HL-60 (cell line): ENCODE results near the gene ELAVL1.

Experiments
- DNase-seq, 2 experiments: peaks; one replicate each; pipeline ENCODE4 v3.0.0-alpha.2; 2010 to 2020; ENCODE audit warnings: low read depth in 1 of 2, low spot score in 1 of 2
- H3K27ac ChIP-seq: fragments of 250-450 bp; sonication (Bioruptor Pico); replicated peaks from 2 replicates; pipeline ENCODE4 v1.5.1; 2020; ENCODE audit warnings: mild to moderate bottlenecking, moderate library complexity
- H3K27me3 ChIP-seq: fragments of 250-450 bp; sonication (Bioruptor Pico); 2 replicates; pipeline ENCODE4 v1.5.1; 2021; ENCODE audit warnings: mild to moderate bottlenecking, moderate library complexity; ENCODE audit not compliant: insufficient read depth, poor library complexity, severe bottlenecking
- H3K4me3 ChIP-seq: replicated peaks from 2 replicates; pipeline ENCODE4 v1.5.1; 2011; ENCODE audit warnings: mild to moderate bottlenecking, control low read depth, low read length; ENCODE audit not compliant: insufficient read depth
- GABPA ChIP-seq: IDR thresholded peaks from 2 replicates; pipeline ENCODE4 v1.6.1; 2012; ENCODE audit warnings: low read depth
- POLR2AphosphoS5 ChIP-seq: IDR thresholded peaks from 2 replicates; pipeline ENCODE4 v1.6.1; 2012; ENCODE audit warnings: low read depth
- SPI1 ChIP-seq: IDR thresholded peaks from 2 replicates; pipeline ENCODE4 v1.6.1; 2012; ENCODE audit warnings: low read depth, mild to moderate bottlenecking, borderline replicate concordance
- TF ChIP-seq, protein P1 (sequence below): IDR thresholded peaks from 2 replicates; pipeline ENCODE4 v1.6.1; 2012; ENCODE audit warnings: low read depth; ENCODE audit not compliant: insufficient replicate concordance
- TF ChIP-seq, protein P2 (sequence below): IDR thresholded peaks from one replicate; pipeline ENCODE4 v1.5.1; 2011; ENCODE audit warnings: low read length, control low read depth, inconsistent platforms; ENCODE audit not compliant: insufficient read depth

ELAVL1 gene

DNA sequence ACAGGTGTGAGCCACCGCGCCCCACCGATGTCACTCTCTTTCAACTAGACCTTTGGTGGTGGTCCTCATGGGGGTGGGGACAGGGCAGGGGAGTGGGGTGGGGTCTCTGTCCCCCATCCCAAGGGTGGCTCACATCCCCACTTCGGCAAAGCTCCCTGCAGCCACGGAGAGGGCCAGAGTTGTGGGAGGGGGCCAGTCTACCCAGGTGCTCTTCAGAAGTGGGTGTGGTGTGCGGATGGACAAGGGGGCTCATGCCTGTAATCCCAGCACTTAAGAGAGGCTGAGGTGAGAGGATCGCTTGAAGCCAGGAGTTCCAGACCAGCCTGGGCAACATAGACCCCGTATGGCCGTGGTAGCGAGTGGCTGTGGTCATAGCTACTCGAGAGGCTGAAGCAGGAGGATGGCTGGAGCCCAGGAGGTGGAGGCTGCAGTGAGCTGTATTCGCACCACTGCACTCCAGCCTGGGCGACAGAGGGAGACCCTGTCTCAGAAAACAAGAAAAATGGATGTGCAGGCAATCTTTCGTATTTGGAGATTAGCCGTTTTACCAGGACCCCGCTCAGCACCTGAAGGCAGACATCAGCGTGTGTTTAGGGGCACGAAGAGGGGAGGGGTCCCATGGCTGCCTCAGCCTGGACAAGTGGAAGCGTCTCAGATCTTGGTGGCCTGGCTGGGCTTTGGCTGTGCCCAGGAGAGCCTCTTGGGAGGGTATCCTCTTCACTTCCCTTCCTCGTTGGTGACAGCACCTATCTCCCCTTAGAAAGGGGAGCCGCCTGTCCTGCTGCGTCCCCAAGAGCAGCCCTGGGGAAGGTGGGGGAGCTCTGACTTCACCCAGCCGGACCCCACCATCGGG lies 90.0 kb downstream of the ELAVL1 start:
- H3K27me3 ChIP-seq = peaks cover 3% of the 10 kb centered on the region
- no peak overlapping the region for H3K27ac ChIP-seq
- H3K4me3 ChIP-seq = peak overlapping the region; percentile 44
- TF ChIP-seq POLR2AphosphoS5 (no peak), SPI1 (no peak), GABPA (no peak)
- TF ChIP-seq, protein P1, sequence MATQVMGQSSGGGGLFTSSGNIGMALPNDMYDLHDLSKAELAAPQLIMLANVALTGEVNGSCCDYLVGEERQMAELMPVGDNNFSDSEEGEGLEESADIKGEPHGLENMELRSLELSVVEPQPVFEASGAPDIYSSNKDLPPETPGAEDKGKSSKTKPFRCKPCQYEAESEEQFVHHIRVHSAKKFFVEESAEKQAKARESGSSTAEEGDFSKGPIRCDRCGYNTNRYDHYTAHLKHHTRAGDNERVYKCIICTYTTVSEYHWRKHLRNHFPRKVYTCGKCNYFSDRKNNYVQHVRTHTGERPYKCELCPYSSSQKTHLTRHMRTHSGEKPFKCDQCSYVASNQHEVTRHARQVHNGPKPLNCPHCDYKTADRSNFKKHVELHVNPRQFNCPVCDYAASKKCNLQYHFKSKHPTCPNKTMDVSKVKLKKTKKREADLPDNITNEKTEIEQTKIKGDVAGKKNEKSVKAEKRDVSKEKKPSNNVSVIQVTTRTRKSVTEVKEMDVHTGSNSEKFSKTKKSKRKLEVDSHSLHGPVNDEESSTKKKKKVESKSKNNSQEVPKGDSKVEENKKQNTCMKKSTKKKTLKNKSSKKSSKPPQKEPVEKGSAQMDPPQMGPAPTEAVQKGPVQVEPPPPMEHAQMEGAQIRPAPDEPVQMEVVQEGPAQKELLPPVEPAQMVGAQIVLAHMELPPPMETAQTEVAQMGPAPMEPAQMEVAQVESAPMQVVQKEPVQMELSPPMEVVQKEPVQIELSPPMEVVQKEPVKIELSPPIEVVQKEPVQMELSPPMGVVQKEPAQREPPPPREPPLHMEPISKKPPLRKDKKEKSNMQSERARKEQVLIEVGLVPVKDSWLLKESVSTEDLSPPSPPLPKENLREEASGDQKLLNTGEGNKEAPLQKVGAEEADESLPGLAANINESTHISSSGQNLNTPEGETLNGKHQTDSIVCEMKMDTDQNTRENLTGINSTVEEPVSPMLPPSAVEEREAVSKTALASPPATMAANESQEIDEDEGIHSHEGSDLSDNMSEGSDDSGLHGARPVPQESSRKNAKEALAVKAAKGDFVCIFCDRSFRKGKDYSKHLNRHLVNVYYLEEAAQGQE = no peak
- TF ChIP-seq, protein P2, sequence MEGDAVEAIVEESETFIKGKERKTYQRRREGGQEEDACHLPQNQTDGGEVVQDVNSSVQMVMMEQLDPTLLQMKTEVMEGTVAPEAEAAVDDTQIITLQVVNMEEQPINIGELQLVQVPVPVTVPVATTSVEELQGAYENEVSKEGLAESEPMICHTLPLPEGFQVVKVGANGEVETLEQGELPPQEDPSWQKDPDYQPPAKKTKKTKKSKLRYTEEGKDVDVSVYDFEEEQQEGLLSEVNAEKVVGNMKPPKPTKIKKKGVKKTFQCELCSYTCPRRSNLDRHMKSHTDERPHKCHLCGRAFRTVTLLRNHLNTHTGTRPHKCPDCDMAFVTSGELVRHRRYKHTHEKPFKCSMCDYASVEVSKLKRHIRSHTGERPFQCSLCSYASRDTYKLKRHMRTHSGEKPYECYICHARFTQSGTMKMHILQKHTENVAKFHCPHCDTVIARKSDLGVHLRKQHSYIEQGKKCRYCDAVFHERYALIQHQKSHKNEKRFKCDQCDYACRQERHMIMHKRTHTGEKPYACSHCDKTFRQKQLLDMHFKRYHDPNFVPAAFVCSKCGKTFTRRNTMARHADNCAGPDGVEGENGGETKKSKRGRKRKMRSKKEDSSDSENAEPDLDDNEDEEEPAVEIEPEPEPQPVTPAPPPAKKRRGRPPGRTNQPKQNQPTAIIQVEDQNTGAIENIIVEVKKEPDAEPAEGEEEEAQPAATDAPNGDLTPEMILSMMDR = no peak
- no peak for DNase-seq

DNA sequence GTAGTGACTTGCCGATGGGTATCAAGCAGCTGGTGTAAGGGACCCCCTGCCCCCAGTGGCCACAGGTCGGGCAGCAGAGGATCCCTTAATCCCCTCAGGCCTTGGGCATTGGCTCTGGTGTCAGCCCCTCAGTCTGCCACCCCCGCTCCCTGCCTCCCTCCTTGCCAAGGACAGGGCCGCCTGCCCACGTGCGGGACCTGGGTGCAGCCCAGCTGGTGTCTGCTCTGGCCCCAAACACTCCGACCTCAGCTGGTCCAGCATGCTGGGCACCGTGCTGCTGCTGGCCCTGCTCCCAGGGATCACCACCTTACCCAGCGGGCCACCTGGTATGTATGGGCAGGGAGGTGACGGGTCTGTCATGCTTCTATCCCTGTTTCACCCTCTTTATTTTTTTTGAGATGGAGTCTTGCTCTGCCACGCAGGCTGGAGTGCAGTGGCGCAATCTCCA lies 90.8 kb downstream of the ELAVL1 start, which contains the start of gene TGFBR3L:
Gene TGFBR3L, plus strand, starts transcription at position 233 of the 448 bp plus-strand sequence.
- DNase-seq = no peak
- Histone ChIP-seq H3K27me3 (peaks cover 3% of the 10 kb centered on the region), H3K27ac (no peak within 1 kb of the TSS), H3K4me3 (no peak within 1 kb of the TSS)
- TF ChIP-seq SPI1 = no peak
- no peak; the same call in 1 of the 2 replicates for TF ChIP-seq POLR2AphosphoS5
- TF ChIP-seq, protein P1 = no peak
- no peak for TF ChIP-seq GABPA
- TF ChIP-seq, protein P2 = no peak

DNA sequence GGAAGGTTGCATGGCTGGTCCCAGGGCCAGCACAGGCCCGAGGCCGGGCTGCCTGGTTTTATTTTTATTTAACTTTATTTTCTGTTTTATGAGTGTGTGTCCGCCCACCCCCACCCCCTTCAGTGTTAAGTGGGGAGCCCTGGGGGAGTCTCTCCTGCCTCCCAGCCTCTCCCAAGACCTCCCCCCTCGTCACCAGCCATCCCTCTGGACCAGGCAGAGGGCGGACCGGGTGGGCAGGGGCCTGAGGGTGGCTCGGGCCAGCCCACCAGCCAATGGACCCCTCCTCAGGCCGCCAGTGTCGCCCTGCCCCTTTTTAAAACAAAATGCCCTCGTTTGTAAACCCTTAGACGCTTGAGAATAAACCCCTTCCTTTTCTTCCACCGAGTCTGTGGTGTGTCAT lies 91.3 kb downstream of the ELAVL1 start:
- TF ChIP-seq, protein P2 = no peak
- no peak; the same call in 1 of the 2 replicates for TF ChIP-seq POLR2AphosphoS5
- TF ChIP-seq GABPA = no peak
- no peak for TF ChIP-seq SPI1
- TF ChIP-seq, protein P1 = no peak
- DNase-seq = no peak
- H3K27me3 ChIP-seq = peaks cover 3% of the 10 kb centered on the region

More for the DNA sequence above, 91.3 kb downstream of the ELAVL1 start:
- Histone ChIP-seq H3K27ac (no peak overlapping the region), H3K4me3 (no peak overlapping the region)
